Astrocyte of the hippocampus (primary cell): Measurements from ENCODE around the gene SDHB.

ENCODE experiments used
- DNase-seq: peaks from one replicate; pipeline ENCODE4 v3.0.0; 2011; ENCODE audit warnings: low read depth, low spot score

Gene SDHB

DNA sequence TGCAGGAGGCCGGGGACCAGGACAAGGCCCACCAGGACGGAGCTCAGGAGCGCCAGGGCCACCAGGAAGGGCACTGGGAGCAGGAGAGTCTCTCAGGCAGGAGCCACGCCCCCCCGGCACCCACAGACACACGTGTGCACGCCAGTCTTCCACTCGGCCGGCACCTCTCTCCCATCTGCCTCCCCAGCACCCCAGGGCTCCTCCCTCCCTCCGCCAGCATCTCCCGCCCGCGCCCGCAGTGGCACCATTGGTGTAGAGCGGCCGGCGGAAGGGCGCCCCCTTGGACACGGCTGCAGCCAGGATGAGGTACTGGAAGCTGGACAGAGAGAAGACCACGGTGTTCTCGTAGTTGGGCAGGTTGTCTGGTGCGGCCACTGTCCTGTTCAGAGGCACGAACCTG, 67.3 kb downstream of the SDHB start:
- DNase-seq = no peak

DNA sequence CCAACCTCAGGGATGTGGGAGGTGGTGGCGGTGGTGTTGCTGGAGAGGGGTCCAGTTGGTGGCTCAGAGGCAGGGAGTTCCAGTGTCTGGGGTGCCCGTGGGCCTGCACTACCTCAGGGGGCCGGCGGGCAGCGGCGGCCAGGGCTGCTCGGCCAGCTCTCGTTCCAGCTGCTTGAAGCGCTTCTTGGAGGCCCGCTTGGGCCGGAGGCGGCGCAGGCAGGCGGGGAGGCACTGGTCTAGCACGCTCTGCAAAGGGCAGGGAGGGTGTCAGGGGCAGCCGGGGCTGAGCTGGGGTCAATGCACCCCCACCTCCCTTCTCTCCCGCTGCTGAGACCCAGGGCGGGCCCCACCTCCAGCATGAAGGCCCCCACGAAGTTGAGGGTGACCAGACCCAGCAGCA, 67.7 kb downstream of the SDHB start:
- DNase-seq = no peak

GRCh38 chr1:16984717-16985116, 69.1 kb downstream of the SDHB start:
- peak; percentile 92 for DNase-seq

DNA sequence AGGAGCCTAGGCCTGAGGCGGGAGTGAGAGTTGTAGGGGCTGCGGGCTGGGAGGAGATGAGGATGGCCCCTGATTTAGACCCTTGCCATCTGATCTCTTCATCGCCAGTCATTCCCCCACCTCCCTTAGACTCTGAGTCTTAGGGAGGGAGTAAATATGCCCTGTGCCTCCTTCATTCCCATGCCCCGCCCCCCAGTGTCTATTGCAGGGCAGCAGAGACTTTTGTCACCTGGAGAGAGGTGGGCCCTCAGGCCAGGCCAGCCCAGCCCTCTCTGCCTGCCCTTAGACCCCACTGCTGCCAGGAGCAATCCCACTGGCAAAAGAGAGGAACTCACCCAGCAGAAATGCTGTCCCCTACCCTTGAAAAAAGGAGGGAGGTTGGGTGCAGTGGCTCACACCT, 70.2 kb downstream of the SDHB start:
- DNase-seq = no peak

GRCh38 chr1:16982902-16983301, 70.9 kb downstream of the SDHB start:
- no peak for DNase-seq

GRCh38 chr1:16981269-16981849, 72.5 kb downstream of the SDHB start:
- DNase-seq = peak; percentile 81

DNA sequence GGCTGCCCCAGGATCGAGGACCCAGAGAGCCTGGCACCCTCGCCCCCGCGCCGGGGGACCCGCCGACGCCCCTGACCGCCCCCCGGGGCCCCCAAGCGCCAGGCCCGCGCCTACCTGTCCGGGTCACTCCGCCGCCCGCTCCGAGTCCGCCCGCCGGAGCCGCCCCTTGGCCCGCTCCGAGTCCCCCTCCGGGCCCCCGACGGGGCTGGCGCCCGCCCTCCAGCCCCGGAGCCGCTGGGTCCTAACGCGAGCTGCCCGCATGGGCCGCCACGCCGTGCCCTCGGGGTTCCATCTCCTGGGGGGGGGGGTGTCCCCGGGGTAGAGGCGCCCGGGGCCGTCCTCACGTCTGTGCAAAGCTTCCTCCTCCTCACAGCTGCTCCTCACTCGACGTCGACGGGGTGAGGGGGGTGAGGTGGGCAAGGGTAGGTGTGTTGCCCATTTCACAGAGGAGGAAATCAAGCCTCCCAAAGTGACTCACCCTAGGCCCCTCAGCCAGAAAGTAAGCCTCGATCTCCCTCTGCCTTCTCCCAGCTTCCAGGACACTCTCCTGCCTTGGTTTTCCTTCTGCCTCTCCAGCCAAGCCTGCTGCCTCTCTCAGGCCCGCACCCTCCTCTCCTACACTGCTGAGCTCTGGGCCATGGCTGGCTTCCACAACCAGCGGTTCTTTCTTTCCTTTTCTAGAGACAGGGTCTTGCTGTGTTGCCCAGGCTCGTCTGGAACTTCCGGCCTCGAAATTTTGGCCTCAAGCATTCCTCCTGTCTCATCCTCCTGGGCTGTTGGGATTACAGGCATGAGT, 73.2 kb downstream of the SDHB start, which contains the start of gene MFAP2:
Gene MFAP2, minus strand, starts transcription at position 148 of the 796 bp plus-strand sequence. CDS start 2,347 bp downstream, outside the sequence.
- peak; percentile 70 for DNase-seq

- peak; percentile 36 for DNase-seq
Observed at GRCh38 chr1:16979475-16980327, 74.1 kb downstream of the SDHB start.

DNA sequence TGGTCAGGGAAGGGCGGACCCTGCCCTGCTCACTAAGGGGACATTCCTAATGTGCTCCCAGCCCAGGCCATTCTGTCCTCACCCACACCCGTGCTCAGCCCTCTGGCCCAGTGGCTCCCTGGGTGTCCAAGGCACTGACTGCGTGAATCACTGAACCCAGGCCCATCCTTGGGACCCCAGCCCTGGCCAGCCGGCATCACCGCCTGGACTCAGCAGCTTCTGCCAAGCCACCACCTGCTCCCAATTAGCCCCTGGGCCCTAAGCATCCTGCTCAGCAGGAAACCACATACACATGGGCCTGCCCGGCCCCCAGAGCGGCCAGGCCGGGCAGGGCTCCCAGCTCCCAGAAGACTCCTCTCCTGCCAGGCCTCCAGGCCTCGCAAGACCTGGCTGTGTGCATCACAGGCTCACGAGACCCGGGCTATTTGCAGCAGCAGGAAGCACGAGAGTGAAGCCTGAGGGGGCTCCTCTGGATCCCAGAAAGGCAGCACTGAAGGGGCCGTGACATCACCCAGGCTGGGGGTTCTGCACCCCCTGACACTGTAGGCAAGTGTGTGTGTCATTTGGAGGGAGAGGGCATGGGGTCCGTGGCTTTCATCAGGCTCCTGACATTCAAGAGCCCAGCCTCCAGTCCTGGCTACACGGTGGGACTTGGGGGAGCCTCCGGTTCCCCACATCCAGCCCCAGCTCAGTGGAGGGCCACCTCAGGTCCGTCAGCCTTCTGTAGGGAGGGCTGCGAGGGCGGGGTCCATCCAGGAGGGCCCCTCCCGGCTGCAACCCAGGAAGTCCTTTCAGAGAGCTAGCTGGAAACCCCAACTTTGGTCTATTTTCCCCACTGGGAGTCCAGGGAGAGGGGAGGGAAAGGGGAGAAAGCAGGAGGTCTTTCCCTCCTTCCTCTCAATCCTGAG, 75.0 kb downstream of the SDHB start:
- peak; percentile 93 for DNase-seq

GRCh38 chr1:16978139-16978538, 75.7 kb downstream of the SDHB start:
- no peak for DNase-seq

DNA sequence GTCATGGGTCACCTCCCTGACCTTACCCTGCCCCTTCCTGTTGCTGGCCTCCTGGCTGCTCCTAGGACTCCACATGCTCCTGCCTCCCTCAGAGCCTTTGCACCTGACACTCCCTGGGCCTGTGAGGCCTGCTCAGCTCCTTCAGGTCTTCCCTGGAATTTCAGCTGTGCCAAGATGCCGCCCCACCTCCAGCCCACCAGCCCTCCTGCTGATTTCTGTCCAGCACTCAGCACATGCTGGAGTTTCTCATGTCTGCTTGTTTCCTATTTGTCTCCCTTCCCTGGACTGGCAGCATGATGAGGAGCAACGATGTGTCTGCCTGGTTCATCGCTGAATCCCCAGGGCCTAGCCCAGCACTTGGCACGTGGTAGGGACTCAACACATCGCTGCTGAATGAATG, 76.5 kb downstream of the SDHB start:
- no peak for DNase-seq

- no peak for DNase-seq
Observed at GRCh38 chr1:16976966-16977365, 76.9 kb downstream of the SDHB start.

DNA sequence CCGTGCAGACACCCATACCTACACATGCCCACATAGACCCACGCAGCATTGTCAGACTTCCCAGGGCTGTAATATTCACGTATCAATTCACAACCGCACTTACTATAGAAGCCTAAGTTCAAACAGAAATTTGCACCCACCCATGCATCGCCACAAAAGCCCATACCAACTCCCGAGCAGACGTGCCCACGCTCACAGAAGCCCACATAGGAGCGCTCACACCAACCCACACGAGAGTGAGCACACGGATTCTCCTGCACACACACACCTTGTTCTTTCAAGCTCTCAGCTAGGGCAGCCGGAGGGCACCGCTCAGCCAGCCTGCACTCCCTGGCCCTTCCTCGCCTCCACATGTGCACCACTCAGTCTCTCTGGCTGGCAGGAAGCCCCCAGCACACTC, 78.0 kb downstream of the SDHB start:
- DNase-seq = no peak

DNA sequence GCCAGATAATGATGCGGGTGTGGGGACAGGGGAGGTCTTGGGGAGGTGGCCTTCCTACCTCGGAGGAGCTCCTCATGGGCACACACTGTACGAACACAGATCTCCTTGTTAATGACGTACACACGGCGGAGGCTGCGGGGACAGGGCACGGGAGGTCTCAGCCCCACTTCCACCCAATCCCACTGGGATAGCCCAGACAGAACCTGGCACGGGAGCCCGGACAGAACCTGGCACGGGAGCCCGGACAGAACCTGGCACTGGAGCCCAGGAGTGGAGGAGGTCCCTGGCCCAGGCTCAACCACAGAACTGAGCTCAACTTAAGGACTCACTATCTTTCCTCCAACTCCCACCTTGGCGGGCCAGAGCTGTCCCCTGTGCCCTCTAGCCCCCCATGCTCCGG, 78.6 kb downstream of the SDHB start:
- no peak for DNase-seq

DNA sequence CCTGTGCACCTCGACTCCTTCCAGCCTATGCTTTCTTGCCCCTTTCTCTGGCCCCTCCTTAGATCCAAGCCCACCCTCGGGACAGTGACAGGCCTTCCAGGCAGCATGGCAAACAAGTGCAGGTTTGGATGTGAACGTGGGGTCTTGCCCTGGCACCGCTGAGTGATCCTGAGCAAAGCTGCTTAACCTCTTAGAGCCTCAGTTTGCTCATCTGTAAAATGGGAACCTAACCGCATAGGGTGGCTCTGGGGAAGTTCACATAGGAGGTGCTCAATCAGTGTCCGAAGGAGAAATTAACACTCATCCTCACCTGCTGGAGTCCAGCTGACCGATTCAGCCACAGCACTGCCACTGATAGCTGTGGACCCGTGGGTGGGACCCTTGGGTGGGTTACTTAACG, 80.6 kb downstream of the SDHB start:
- no peak for DNase-seq

DNA sequence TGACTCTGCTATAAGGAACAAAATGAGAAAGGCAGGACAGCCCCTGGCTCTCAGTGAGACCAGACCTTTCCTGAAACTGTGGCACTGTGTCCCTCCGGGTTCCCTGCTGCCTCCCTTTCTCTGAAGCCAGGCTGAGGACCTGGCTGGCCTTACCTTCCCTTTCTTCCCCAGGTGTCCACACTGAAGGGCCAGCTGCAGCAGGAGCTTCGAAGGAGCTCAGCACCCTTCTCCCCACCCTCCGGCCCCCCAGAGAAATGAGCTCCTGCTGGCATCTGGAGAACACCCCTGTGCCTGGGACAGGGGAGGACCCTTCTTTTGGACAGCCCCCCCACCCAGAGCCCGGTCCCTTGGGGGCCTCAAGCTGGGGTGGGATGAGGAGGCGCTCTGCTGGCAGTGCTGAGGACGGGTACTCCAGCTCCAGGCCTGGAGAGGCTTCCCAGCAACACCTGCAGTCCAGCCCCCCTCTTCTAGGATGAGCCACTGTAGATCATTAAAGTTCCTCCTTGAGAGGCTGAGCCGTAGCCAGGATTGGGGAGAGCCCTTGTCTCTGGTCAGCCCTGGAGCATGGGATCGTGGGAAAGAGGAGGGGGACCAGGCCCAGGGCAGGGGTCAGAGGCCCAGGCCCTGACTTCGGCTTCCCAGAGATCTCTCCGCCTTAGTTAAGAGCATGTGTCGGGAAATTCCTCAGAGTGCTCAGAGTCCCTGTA, 81.5 kb downstream of the SDHB start:
- DNase-seq = no peak

DNA sequence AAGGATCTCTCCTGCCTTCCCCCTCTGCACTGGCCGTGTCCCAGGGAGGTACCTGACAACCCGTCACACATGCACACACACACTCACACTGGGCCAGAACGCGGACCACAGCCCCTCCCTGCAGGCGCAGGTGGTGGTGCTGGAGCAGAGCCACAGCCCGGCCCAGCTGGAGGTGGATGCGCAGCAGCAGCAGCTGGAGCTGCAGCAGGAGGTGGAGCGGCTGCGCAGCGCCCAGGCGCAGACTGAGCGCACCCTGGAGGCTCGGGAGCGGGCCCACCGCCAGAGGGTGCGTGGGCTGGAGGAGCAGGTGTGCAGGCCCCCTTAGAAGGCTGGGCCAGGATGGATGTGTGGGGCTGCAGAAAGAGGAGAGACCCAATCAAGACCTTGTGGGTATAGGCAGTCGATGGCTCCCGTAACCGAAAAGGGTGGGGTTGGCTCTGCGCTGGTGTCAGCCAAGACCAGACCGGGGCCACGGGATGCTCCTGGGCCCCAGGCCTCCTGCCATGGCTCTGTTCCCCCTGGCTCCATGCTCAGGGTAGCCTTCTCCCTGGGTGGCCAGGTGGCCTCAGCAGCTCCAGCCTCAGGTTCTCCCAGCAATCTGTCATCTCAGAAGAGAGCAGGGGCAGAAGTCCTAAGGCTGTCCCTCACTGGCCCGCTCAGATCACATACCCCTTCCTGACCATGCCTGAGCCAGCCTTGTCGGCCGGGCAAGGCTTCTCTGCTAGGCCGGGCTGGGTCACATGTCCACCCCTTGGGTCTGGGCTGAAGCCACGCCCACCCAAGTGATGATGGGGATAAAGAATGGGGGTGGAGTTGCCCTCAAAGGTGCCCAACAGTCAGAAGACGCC, 82.3 kb downstream of the SDHB start:
- peak; percentile 74 for DNase-seq

- DNase-seq = no peak
Observed at GRCh38 chr1:16970132-16970910, 83.5 kb downstream of the SDHB start.

GRCh38 chr1:16969651-16970050, 84.2 kb downstream of the SDHB start:
- DNase-seq = no peak
